ENCODE results near the gene ESYT3.

ESYT3 gene

GRCh38 chr3:138434276-138434874, at the start of gene ESYT3:
ESYT3 (plus strand) TSS chr3:138434616; CDS start chr3:138434799, 183 bp downstream.
- DNase-seq: peak; percentile 38

GRCh38 chr3:138384976-138385375, 49.4 kb upstream of the ESYT3 start:
- no peak for DNase-seq

GRCh38 chr3:138389144-138389601, 45.2 kb upstream of the ESYT3 start:
- no peak for DNase-seq

- DNase-seq: no peak
These were observed 44.4 kb upstream of the ESYT3 start for GRCh38 chr3:138389841-138390581.

- no peak for DNase-seq
These were observed 43.9 kb upstream of the ESYT3 start for GRCh38 chr3:138390582-138390932.

GRCh38 chr3:138394156-138394555, 40.3 kb upstream of the ESYT3 start:
- no peak for DNase-seq

- no peak for DNase-seq
These were observed 39.7 kb upstream of the ESYT3 start for GRCh38 chr3:138394686-138395085.

GRCh38 chr3:138395865-138396751, 38.3 kb upstream of the ESYT3 start:
- no peak for DNase-seq

- no peak for DNase-seq
These were observed 37.5 kb upstream of the ESYT3 start for GRCh38 chr3:138396752-138397410.

GRCh38 chr3:138397983-138398382, 36.4 kb upstream of the ESYT3 start:
- DNase-seq: no peak

- no peak for DNase-seq
These were observed 35.4 kb upstream of the ESYT3 start for GRCh38 chr3:138398791-138399575.

- no peak for DNase-seq
These were observed 34.6 kb upstream of the ESYT3 start for GRCh38 chr3:138399766-138400165.

- no peak for DNase-seq
These were observed 33.8 kb upstream of the ESYT3 start for GRCh38 chr3:138400651-138401070.

GRCh38 chr3:138401834-138402233, 32.6 kb upstream of the ESYT3 start:
- no peak for DNase-seq

GRCh38 chr3:138404121-138404520, 30.3 kb upstream of the ESYT3 start:
- DNase-seq: no peak

- DNase-seq: no peak
These were observed 29.4 kb upstream of the ESYT3 start for GRCh38 chr3:138405001-138405400.

GRCh38 chr3:138405486-138405885, 28.9 kb upstream of the ESYT3 start:
- no peak for DNase-seq

GRCh38 chr3:138406606-138407005, 27.8 kb upstream of the ESYT3 start:
- DNase-seq: no peak

GRCh38 chr3:138407236-138407907, 27.0 kb upstream of the ESYT3 start:
- DNase-seq: no peak

GRCh38 chr3:138408751-138409570, 25.5 kb upstream of the ESYT3 start:
- DNase-seq: no peak

All from CD4-positive, alpha-beta T cell treated with Interleukin-6 for 4 hours (primary cell).